ENCODE measurements around the gene PREPL. TPM values are rescaled to one million over a fixed set of nuclear protein-coding genes. Genes with fewer than 3 reads are reported as not detected.

The PREPL gene
- total and polyA plus RNA-seq, 2 experiments from 2014 or later, result 16.5 to 49.0 TPM

- ATAC-seq, result no peak
- H3K4me3 Mint-ChIP-seq, result no peak overlapping the region
- peaks cover 51% of the 10 kb centered on the region for H3K36me3 Mint-ChIP-seq (ENCODE audit: low read depth)
Measured at GRCh38 chr2:44314362-44314761, 46.9 kb downstream of the PREPL start.

More at GRCh38 chr2:44314362-44314761, 46.9 kb downstream of the PREPL start:
- no peak overlapping the region for H3K27ac ChIP-seq (ENCODE audit: low read depth)
- no peak overlapping the region for H3K4me3 ChIP-seq
- DNase-seq (ENCODE audit: low spot score), result no peak
- Mint-ChIP-seq H3K9me3 (peaks cover 30% of the 10 kb centered on the region), H3K4me1 (no peaks in the 10 kb centered on the region), H3K27me3 (ENCODE audit: insufficient read depth, low read depth, poor library complexity) (no peaks in the 10 kb centered on the region), H3K27ac (no peak overlapping the region)
- H3K27me3 ChIP-seq (ENCODE audit: insufficient read depth), result no peaks in the 10 kb centered on the region
- no peaks in the 10 kb centered on the region for H3K79me2 ChIP-seq (replicated peaks; ENCODE audit: insufficient read depth)
- H3K9me2 ChIP-seq (ENCODE audit: insufficient read depth), result no peaks in the 10 kb centered on the region
- no peaks in the 10 kb centered on the region for H3F3A ChIP-seq (replicated peaks; ENCODE audit: low read depth)
- H2AFZ ChIP-seq, result no peak overlapping the region
- peaks cover 33% of the 10 kb centered on the region; the same call in 1 of the 2 replicates for H3K36me3 ChIP-seq (ENCODE audit: insufficient read depth)
- no peak for TF ChIP-seq ZNF462 (CRISPR knock-in tag; IDR thresholded peaks at IDR 0.05)
- no peak for TF ChIP-seq ZNF331 (CRISPR knock-in tag; IDR thresholded peaks at IDR 0.05; ENCODE audit: low read depth)
- TF ChIP-seq CREB1 (CRISPR knock-in tag; IDR thresholded peaks at IDR 0.05; ENCODE audit: low read depth), result no peak
- no peak for TF ChIP-seq ETS1 (IDR thresholded peaks at IDR 0.05)
- TF ChIP-seq POLR2AphosphoS5 (IDR thresholded peaks at IDR 0.05; ENCODE audit: low read depth), result no peak
- no peak for TF ChIP-seq CTCF (conservative IDR thresholded peaks at IDR 0.05; ENCODE audit: low read depth in 2 of 2)
- TF ChIP-seq EZH2 (IDR thresholded peaks at IDR 0.05; ENCODE audit: low read depth, unreplicated experiment), result no peak
- TF ChIP-seq STAT1 (IDR thresholded peaks at IDR 0.05; ENCODE audit: unreplicated experiment), result no peak
- no peak for TF ChIP-seq EZH2phosphoT487 (IDR thresholded peaks at IDR 0.05; ENCODE audit: unreplicated experiment)
- TF ChIP-seq REST (IDR thresholded peaks at IDR 0.05; ENCODE audit: unreplicated experiment), result no peak
- TF ChIP-seq NANOG (IDR thresholded peaks at IDR 0.05; ENCODE audit: borderline replicate concordance), result no peak
- TF ChIP-seq ZNF114 (CRISPR knock-in tag; IDR thresholded peaks at IDR 0.05), result no peak
- TF ChIP-seq JUNB (IDR thresholded peaks at IDR 0.05; ENCODE audit: unreplicated experiment), result no peak
- H3K4me1 ChIP-seq (ENCODE audit: insufficient read depth), result no peaks in the 10 kb centered on the region
- H3K4me2 ChIP-seq, result no peak overlapping the region
- no peaks in the 10 kb centered on the region for H4K20me1 ChIP-seq (replicated peaks; ENCODE audit: insufficient read depth)
